H9 (cell line): ENCODE measurements around the gene PKN3. TPM values are rescaled to one million over a fixed set of nuclear protein-coding genes. Genes with fewer than 3 reads are reported as not detected.

Experiments used
- DNase-seq: peaks from one replicate; pipeline ENCODE4 v3.0.0-alpha.2; 2017
- H2AFZ ChIP-seq: one replicate; pipeline ENCODE4 v1.6.1; 2013; ENCODE audit warnings: mild to moderate bottlenecking, low read length, control low read depth, moderate library complexity
- H2AK5ac ChIP-seq: 2 replicates; pipeline ENCODE4 v1.6.1; 2013; ENCODE audit warnings: low read length, control low read depth, mixed read lengths; ENCODE audit not compliant: insufficient read length
- H2BK120ac ChIP-seq: one replicate; pipeline ENCODE4 v1.6.1; 2013; ENCODE audit warnings: low read depth, mild to moderate bottlenecking, low read length, control low read depth, inconsistent platforms; ENCODE audit not compliant: poor library complexity, severe bottlenecking
- H2BK12ac ChIP-seq: 2 replicates; pipeline ENCODE4 v1.6.1; 2013; ENCODE audit warnings: low read length, control low read depth, mixed read lengths, low read depth; ENCODE audit not compliant: insufficient read length
- H2BK15ac ChIP-seq: 2 replicates; pipeline ENCODE4 v1.6.1; 2013; ENCODE audit warnings: low read depth, low read length, control low read depth
- H2BK20ac ChIP-seq: one replicate; pipeline ENCODE4 v1.6.1; 2013; ENCODE audit warnings: low read depth, mild to moderate bottlenecking, low read length, control low read depth, inconsistent platforms; ENCODE audit not compliant: poor library complexity, severe bottlenecking
- H2BK5ac ChIP-seq: 2 replicates; pipeline ENCODE4 v1.6.1; 2013; ENCODE audit warnings: low read length, control low read depth, mixed read lengths; ENCODE audit not compliant: insufficient read length
- H3K14ac ChIP-seq: 2 replicates; pipeline ENCODE4 v1.6.1; 2013; ENCODE audit warnings: low read length, control low read depth; ENCODE audit not compliant: insufficient read depth
- H3K18ac ChIP-seq: 2 replicates; pipeline ENCODE4 v1.6.1; 2013; ENCODE audit warnings: low read depth, mild to moderate bottlenecking, mixed read lengths, low read length, control low read depth; ENCODE audit not compliant: insufficient read length
- H3K23ac ChIP-seq: 2 replicates; pipeline ENCODE4 v1.6.1; 2013; ENCODE audit warnings: low read length, control low read depth, mixed read lengths, low read depth; ENCODE audit not compliant: insufficient read length
- H3K23me2 ChIP-seq: 2 replicates; pipeline ENCODE4 v1.6.1; 2013; ENCODE audit warnings: low read depth, mild to moderate bottlenecking, mixed read lengths, low read length, control low read depth; ENCODE audit not compliant: insufficient read length, poor library complexity, severe bottlenecking
- H3K27ac ChIP-seq: 2 replicates; pipeline ENCODE4 v1.5.1; 2013; ENCODE audit warnings: low read length, control low read depth, mixed read lengths, low read depth; ENCODE audit not compliant: insufficient read length
- H3K27me3 ChIP-seq: 2 replicates; pipeline ENCODE4 v1.6.1; 2013; ENCODE audit warnings: low read length, control low read depth, inconsistent platforms; ENCODE audit not compliant: insufficient read depth
- H3K4ac ChIP-seq: 2 replicates; pipeline ENCODE4 v1.6.1; 2013; ENCODE audit warnings: low read depth, mild to moderate bottlenecking, control low read depth, inconsistent platforms, low read length, moderate library complexity
- H3K4me1 ChIP-seq: 2 replicates; pipeline ENCODE4 v1.6.1; 2013; ENCODE audit warnings: low read length, control low read depth, inconsistent platforms; ENCODE audit not compliant: insufficient read depth
- H3K4me2 ChIP-seq: 2 replicates; pipeline ENCODE4 v1.6.1; 2013; ENCODE audit warnings: low read length, control low read depth, mixed read lengths; ENCODE audit not compliant: insufficient read length, insufficient read depth
- H3K56ac ChIP-seq: 2 replicates; pipeline ENCODE4 v1.6.1; 2013; ENCODE audit warnings: low read depth, mild to moderate bottlenecking, mixed read lengths, low read length, control low read depth; ENCODE audit not compliant: insufficient read length
- H3K79me1 ChIP-seq: 2 replicates; pipeline ENCODE4 v1.6.1; 2013; ENCODE audit warnings: low read depth, mild to moderate bottlenecking, moderate library complexity, low read length, control low read depth, inconsistent platforms; ENCODE audit not compliant: insufficient read depth, poor library complexity, severe bottlenecking
- H3K79me2 ChIP-seq: 2 replicates; pipeline ENCODE4 v1.6.1; 2013; ENCODE audit warnings: low read length, control low read depth, inconsistent platforms; ENCODE audit not compliant: insufficient read depth
- H3K9ac ChIP-seq: 2 replicates; pipeline ENCODE4 v1.6.1; 2013; ENCODE audit warnings: low read length, control low read depth, mixed read lengths; ENCODE audit not compliant: insufficient read length; ENCODE audit errors: extremely low read depth
- H3K9me3 ChIP-seq: one replicate; pipeline ENCODE4 v1.6.1; 2013; ENCODE audit warnings: low read depth, low read length, inconsistent platforms; ENCODE audit not compliant: control insufficient read depth
- H3T11ph ChIP-seq: one replicate; pipeline ENCODE4 v1.6.1; 2013; ENCODE audit warnings: mild to moderate bottlenecking, low read length, control low read depth, inconsistent platforms
- H4K20me1 ChIP-seq: one replicate; pipeline ENCODE4 v1.6.1; 2013; ENCODE audit not compliant: control insufficient read depth, insufficient read length, insufficient read depth
- H4K5ac ChIP-seq: 2 replicates; pipeline ENCODE4 v1.6.1; 2013; ENCODE audit warnings: low read depth, mild to moderate bottlenecking, mixed read lengths, low read length, control low read depth; ENCODE audit not compliant: insufficient read length
- H4K8ac ChIP-seq: replicated peaks from 2 replicates; pipeline ENCODE4 v1.6.1; 2013; ENCODE audit warnings: low read length, control low read depth, mixed read lengths, low read depth; ENCODE audit not compliant: insufficient read length
- H4K91ac ChIP-seq: 2 replicates; pipeline ENCODE4 v1.6.1; 2013; ENCODE audit warnings: low read depth, mild to moderate bottlenecking, moderate library complexity, mixed read lengths, low read length, control low read depth; ENCODE audit not compliant: insufficient read length
- H3K27ac Mint-ChIP-seq, 3 experiments: 2 replicates in 2 of 3; 3 replicates in 1 of 3; pipeline ENCODE4 v1.8.0; 2020 to 2021; ENCODE audit warnings: mixed read lengths in 3 of 3, mild to moderate bottlenecking in 1 of 3, moderate library complexity in 1 of 3
- H3K27me3 Mint-ChIP-seq: 2 replicates; pipeline ENCODE4 v1.8.0; 2021; ENCODE audit warnings: low read depth, mild to moderate bottlenecking, moderate library complexity, mixed read lengths
- H3K36me3 Mint-ChIP-seq, 3 experiments: 2 replicates in 2 of 3; 3 replicates in 1 of 3; pipeline ENCODE4 v1.8.0; 2020 to 2021; ENCODE audit warnings: low read depth in 3 of 3, mixed read lengths in 3 of 3; ENCODE audit not compliant: insufficient read depth in 1 of 3
- H3K4me1 Mint-ChIP-seq, 2 experiments: 2 replicates each; pipeline ENCODE4 v1.8.0; 2020; ENCODE audit warnings: mixed read lengths in 2 of 2
- H3K4me3 Mint-ChIP-seq, 2 experiments: 2 replicates in 1 of 2; 3 replicates in 1 of 2; pipeline ENCODE4 v1.8.0; 2020 to 2021; ENCODE audit warnings: mild to moderate bottlenecking in 2 of 2, mixed read lengths in 2 of 2, moderate library complexity in 1 of 2
- H3K9me3 Mint-ChIP-seq, 2 experiments: 2 replicates in 1 of 2; 3 replicates in 1 of 2; pipeline ENCODE4 v1.8.0; 2020; ENCODE audit warnings: mild to moderate bottlenecking in 2 of 2, mixed read lengths in 2 of 2, moderate library complexity in 1 of 2
- CTCF ChIP-seq: fragments of 200-600 bp; sonication (generic); conservative IDR thresholded peaks from 3 replicates; pipeline ENCODE4 v1.8.0; 2021; ENCODE audit warnings: antibody characterized with exemption, mild to moderate bottlenecking
- WGBS: extraction: QIAGEN DNeasy Blood & Tissue Kit; methylation state at CpG from one replicate; pipeline ENCODE4 v1.1.7; 2013; ENCODE audit warnings: missing lambda C conversion rate, low lambda C conversion rate, mixed read lengths; ENCODE audit not compliant: insufficient read length; ENCODE audit errors: extremely low coverage; 5-methylcytosine and 5-hydroxymethylcytosine counted together
- total RNA-seq: library from RNA; stranded (reverse); gene quantifications from 2 replicates; pipeline ENCODE4 v1.2.1, GENCODE V29; 2021

Gene PKN3
- total RNA-seq, 1 experiment from 2014 or later, result 25.0 TPM

GRCh38 chr9:128688501-128689292 is 13.6 kb upstream of the PKN3 start, which contains the start of gene SET:
Gene SET, plus strand, starts transcription at chr9:128689222. Its CDS starts 361 bp downstream, at chr9:128689583.
- Histone ChIP-seq H3K27me3 (no peaks in the 10 kb centered on the region), H4K5ac (no peak within 1 kb of the TSS), H2AFZ (no peak within 1 kb of the TSS), H3K27ac (no peak within 1 kb of the TSS), H2BK20ac (no peak within 1 kb of the TSS), H4K8ac (no peak within 1 kb of the TSS), H3K23ac (no peak within 1 kb of the TSS), H3K4ac (no peak within 1 kb of the TSS), H3K9me3 (no peaks in the 10 kb centered on the region), H2BK5ac (no peak within 1 kb of the TSS), H4K20me1 (no peaks in the 10 kb centered on the region), H3K4me2 (peak within 1 kb of the TSS; percentile 100), H3K23me2 (peaks cover 18% of the 10 kb centered on the region), H2BK12ac (no peak within 1 kb of the TSS), H3T11ph (no peak within 1 kb of the TSS), H3K79me2 (peaks cover 46% of the 10 kb centered on the region), H3K79me1 (no peaks in the 10 kb centered on the region), H3K14ac (peak within 1 kb of the TSS; percentile 67), H3K4me1 (peaks cover 4% of the 10 kb centered on the region; the same call in 1 of the 2 replicates), H2BK15ac (no peak within 1 kb of the TSS), H3K9ac (peak within 1 kb of the TSS; percentile 96), H2BK120ac (no peak within 1 kb of the TSS), H4K91ac (no peak within 1 kb of the TSS), H3K18ac (no peak within 1 kb of the TSS), H2AK5ac (no peak within 1 kb of the TSS), H3K56ac (no peak within 1 kb of the TSS)
- no CpG with 5 or more reads among the region's 93 CpGs for WGBS
- peaks cover 48 to 54% of the 10 kb centered on the region in 2 experiments for H3K4me1 Mint-ChIP-seq
- peak; percentile 95 for DNase-seq
- peaks cover 3 to 5% of the 10 kb centered on the region in 2 experiments; a peak in 3 of 5 replicates for H3K9me3 Mint-ChIP-seq
- H3K27ac Mint-ChIP-seq, result peak within 1 kb of the TSS; percentile 71 to 98 (median 96)
- H3K27me3 Mint-ChIP-seq, result no peaks in the 10 kb centered on the region
- H3K4me3 Mint-ChIP-seq, result peak within 1 kb of the TSS; percentile 95 to 100
- TF ChIP-seq CTCF, result no peak
- H3K36me3 Mint-ChIP-seq, result peaks cover 55 to 73% (median 58%) of the 10 kb centered on the region in 3 experiments
